ENCODE data around the gene LAMB2. TPM values are rescaled to one million over a fixed set of nuclear protein-coding genes. Genes with fewer than 3 reads are reported as not detected.

The LAMB2 gene
- total RNA-seq (under 1 TPM; 0.36 to 0.60 TPM), total RNA-seq (0 to 1.2 (median 0.16) reads per million in 172 experiments)
- 1.2 TPM for polyA plus RNA-seq (2013, experiment 1 of 2)
- 9.0 TPM for polyA plus RNA-seq (2013, experiment 2 of 2)

- peak in 1 of 14 experiments; percentile 34 for DNase-seq
- Mint-ChIP-seq H3K36me3 (ENCODE audit: low read depth) (no peaks in the 10 kb centered on the region), H3K4me1 (ENCODE audit: low read depth) (no peaks in the 10 kb centered on the region), H3K27ac (no peak within 1 kb of the TSS), H3K27me3 (peaks cover 43% of the 10 kb centered on the region), H3K9me3 (no peaks in the 10 kb centered on the region), H3K4me3 (no peak within 1 kb of the TSS)
- Histone ChIP-seq H3K9me3 (ENCODE audit: control insufficient read depth in 1 of 2, insufficient read depth in 1 of 2, low read length in 2 of 2) (no peaks in the 10 kb centered on the region), H3K27ac (ENCODE audit: low read depth in 1 of 2, low read length in 2 of 2) (no peak within 1 kb of the TSS), H3K4me3 (ENCODE audit: low read length) (no peak within 1 kb of the TSS), H3K4me1 (ENCODE audit: insufficient read depth, low read length) (peaks cover 4% of the 10 kb centered on the region), H3K36me3 (ENCODE audit: insufficient read depth, low read length) (no peaks in the 10 kb centered on the region), H3K27me3 (ENCODE audit: control insufficient read depth in 1 of 2, insufficient read depth in 2 of 2, low read length in 2 of 2) (peaks cover 12 to 13% of the 10 kb centered on the region in 2 experiments)
- no peak for ATAC-seq (ENCODE audit: poor library complexity)
- no peak for TF ChIP-seq CTCF (IDR thresholded peaks at IDR 0.05)
- ChIA-PET CTCF (no interaction called here), POLR2A (interaction anchor here (0.9 kb wide), 1 partner anchor 103 kb away, joined by 4 read pairs; the partner anchor contains the start of gene IMPDH2)
- intact Hi-C loops (cut with DNase I, micrococcal nuclease) = no loop called here
These were observed at the start of gene LAMB2 for GRCh38 chr3:49132437-49133225. LAMB2 (minus strand) TSS chr3:49133050; CDS start chr3:49132867, 183 bp downstream.

- intact Hi-C loops (cut with DNase I, micrococcal nuclease) = no loop called here
- H3K4me1 Mint-ChIP-seq (ENCODE audit: low read depth) = no peaks in the 10 kb centered on the region
- H3K4me3 ChIP-seq (ENCODE audit: low read length) = no peak overlapping the region
- no peaks in the 10 kb centered on the region for H3K9me3 Mint-ChIP-seq
- H3K4me3 Mint-ChIP-seq = no peak overlapping the region
- CTCF ChIA-PET = no interaction called here
- H3K27me3 Mint-ChIP-seq = peaks cover 18% of the 10 kb centered on the region
- H3K27ac ChIP-seq (ENCODE audit: low read depth in 1 of 2, low read length in 2 of 2) = no peak overlapping the region
- H3K27me3 ChIP-seq (ENCODE audit: control insufficient read depth in 1 of 2, insufficient read depth in 2 of 2, low read length in 2 of 2) = no peaks in the 10 kb centered on the region
- H3K36me3 ChIP-seq (ENCODE audit: insufficient read depth, low read length) = no peaks in the 10 kb centered on the region
- DNase-seq (no peak), ATAC-seq (ENCODE audit: poor library complexity) (no peak)
- H3K36me3 Mint-ChIP-seq (ENCODE audit: low read depth) = no peaks in the 10 kb centered on the region
- TF ChIP-seq CTCF (IDR thresholded peaks at IDR 0.05) = no peak
- no peaks in the 10 kb centered on the region for H3K9me3 ChIP-seq (ENCODE audit: control insufficient read depth in 1 of 2, insufficient read depth in 1 of 2, low read length in 2 of 2)
- no peak overlapping the region for H3K27ac Mint-ChIP-seq
- POLR2A ChIA-PET = no interaction called here
- no peaks in the 10 kb centered on the region for H3K4me1 ChIP-seq (ENCODE audit: insufficient read depth, low read length)
These were observed 48.5 kb upstream of the LAMB2 start for GRCh38 chr3:49181351-49181750.

- ChIA-PET CTCF (no interaction called here), POLR2A (no interaction called here)
- no peak overlapping the region for H3K4me3 Mint-ChIP-seq
- H3K4me1 ChIP-seq (ENCODE audit: insufficient read depth, low read length) = no peaks in the 10 kb centered on the region
- H3K27me3 Mint-ChIP-seq = peaks cover 18% of the 10 kb centered on the region
- ATAC-seq (ENCODE audit: poor library complexity) = no peak
- no peaks in the 10 kb centered on the region for H3K36me3 Mint-ChIP-seq (ENCODE audit: low read depth)
- no peaks in the 10 kb centered on the region for H3K36me3 ChIP-seq (ENCODE audit: insufficient read depth, low read length)
- H3K9me3 Mint-ChIP-seq = no peaks in the 10 kb centered on the region
- no peak overlapping the region for H3K4me3 ChIP-seq (ENCODE audit: low read length)
- H3K9me3 ChIP-seq (ENCODE audit: control insufficient read depth in 1 of 2, insufficient read depth in 1 of 2, low read length in 2 of 2) = no peaks in the 10 kb centered on the region
- H3K27me3 ChIP-seq (ENCODE audit: control insufficient read depth in 1 of 2, insufficient read depth in 2 of 2, low read length in 2 of 2) = no peaks in the 10 kb centered on the region
- no peak for TF ChIP-seq CTCF (IDR thresholded peaks at IDR 0.05)
- DNase-seq = no peak
- H3K27ac ChIP-seq (ENCODE audit: low read depth in 1 of 2, low read length in 2 of 2) = no peak overlapping the region
- no peak overlapping the region for H3K27ac Mint-ChIP-seq
- intact Hi-C loops (cut with DNase I, micrococcal nuclease) = no loop called here
- H3K4me1 Mint-ChIP-seq (ENCODE audit: low read depth) = no peaks in the 10 kb centered on the region
These were observed 47.3 kb upstream of the LAMB2 start for GRCh38 chr3:49180116-49180515.
